Stimulated activated CD8-positive, alpha-beta memory T cell treated with anti-CD3 and anti-CD28 coated beads, Interleukin-12 subunit alpha, Interleukin-12 subunit beta, amount 100 ng/mL, for 24 hours (primary cell): ENCODE results near the gene PCDHGA4.
"Not testable (repeated sequence)": the region's sequence is repeated elsewhere in the genome, so short reads cannot be mapped to it uniquely, and the experiment has no call there.

Experiments used
- DNase-seq: peaks from one replicate; pipeline ENCODE4 v3.0.0-alpha.2; 2020; ENCODE audit errors: extremely low read depth

Gene PCDHGA4

GRCh38 chr5:141384471-141385267 is 29.8 kb downstream of the PCDHGA4 start:
- no peak for DNase-seq

GRCh38 chr5:141387557-141388311 is 32.9 kb downstream of the PCDHGA4 start, which contains the start of gene PCDHGB4:
Gene PCDHGB4 (plus strand): TSS chr5:141387698. CDS start chr5:141387885, 187 bp downstream.
- not testable (repeated sequence) for DNase-seq

- no peak for DNase-seq
Observed at GRCh38 chr5:141388661-141389060, 33.8 kb downstream of the PCDHGA4 start.

DNA sequence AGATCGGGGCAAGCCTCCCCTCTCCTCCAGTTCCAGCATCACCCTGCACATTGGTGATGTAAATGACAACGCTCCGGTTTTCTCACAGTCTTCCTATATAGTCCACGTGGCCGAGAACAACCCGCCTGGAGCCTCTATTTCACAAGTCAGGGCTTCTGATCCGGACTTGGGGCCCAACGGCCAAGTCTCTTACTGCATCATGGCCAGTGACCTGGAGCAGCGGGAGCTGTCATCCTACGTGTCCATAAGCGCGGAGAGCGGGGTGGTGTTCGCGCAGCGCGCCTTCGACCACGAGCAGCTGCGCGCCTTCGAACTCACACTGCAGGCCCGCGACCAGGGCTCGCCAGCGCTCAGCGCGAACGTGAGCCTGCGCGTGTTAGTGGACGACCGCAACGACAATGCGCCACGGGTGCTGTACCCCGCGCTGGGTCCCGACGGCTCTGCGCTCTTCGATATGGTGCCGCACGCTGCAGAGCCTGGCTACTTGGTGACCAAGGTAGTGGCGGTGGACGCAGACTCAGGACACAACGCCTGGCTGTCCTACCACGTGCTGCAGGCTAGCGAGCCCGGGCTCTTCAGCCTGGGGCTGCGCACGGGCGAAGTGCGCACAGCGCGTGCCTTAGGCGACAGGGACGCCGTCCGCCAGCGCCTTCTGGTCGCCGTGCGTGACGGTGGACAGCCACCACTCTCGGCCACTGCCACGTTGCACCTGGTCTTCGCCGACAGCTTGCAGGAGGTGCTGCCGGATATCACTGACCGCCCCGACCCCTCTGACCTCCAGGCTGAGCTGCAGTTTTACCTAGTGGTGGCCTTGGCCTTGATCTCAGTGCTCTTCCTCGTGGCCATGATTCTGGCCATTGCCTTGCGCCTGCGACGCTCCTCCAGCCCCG is 34.6 kb downstream of the PCDHGA4 start:
- no peak for DNase-seq

DNA sequence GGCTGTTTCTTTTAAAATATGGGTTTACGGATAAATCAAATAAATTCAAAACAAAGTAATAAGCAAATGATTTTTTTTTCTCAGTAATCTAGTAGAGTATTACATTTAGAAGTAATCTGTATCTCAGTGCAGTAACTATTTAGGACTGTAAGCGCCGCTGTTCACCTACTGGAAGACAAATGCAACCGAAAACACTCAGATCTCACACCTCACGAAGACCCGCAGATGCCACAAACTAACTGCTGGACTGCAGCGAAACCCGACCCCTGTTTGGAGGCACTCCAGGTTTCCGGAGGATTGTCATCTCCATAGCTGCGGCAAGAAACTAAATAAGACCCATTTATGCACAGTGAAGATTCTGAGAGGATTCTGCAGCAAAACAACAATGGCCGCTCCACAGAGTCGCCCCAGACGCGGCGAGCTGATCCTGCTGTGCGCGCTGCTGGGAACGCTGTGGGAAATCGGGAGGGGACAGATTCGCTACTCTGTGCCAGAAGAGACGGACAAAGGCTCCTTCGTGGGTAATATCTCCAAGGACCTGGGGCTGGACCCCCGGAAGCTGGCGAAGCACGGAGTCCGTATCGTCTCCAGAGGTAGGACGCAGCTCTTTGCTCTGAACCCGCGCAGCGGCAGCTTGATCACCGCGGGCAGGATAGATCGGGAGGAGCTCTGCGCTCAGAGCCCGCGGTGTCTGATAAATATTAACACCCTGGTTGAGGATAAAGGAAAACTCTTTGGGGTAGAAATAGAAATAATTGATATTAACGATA is 37.8 kb downstream of the PCDHGA4 start, which contains the start of gene PCDHGA8:
PCDHGA8 (plus strand) TSS at position 205 of the 770 bp plus-strand sequence; CDS start at position 386, 181 bp downstream.
- DNase-seq: no peak

GRCh38 chr5:141393267-141393666 is 38.4 kb downstream of the PCDHGA4 start:
- no peak for DNase-seq

GRCh38 chr5:141394401-141395187 is 39.8 kb downstream of the PCDHGA4 start:
- not testable (repeated sequence) for DNase-seq

GRCh38 chr5:141397756-141398551 is 43.1 kb downstream of the PCDHGA4 start, which contains the start of gene PCDHGB5:
Gene PCDHGB5 (plus strand): TSS chr5:141397947. CDS start chr5:141398128, 181 bp downstream.
- not testable (repeated sequence) for DNase-seq

GRCh38 chr5:141398608-141399007 is 43.8 kb downstream of the PCDHGA4 start:
- no peak for DNase-seq

GRCh38 chr5:141399555-141400258 is 44.9 kb downstream of the PCDHGA4 start:
- no peak for DNase-seq

DNA sequence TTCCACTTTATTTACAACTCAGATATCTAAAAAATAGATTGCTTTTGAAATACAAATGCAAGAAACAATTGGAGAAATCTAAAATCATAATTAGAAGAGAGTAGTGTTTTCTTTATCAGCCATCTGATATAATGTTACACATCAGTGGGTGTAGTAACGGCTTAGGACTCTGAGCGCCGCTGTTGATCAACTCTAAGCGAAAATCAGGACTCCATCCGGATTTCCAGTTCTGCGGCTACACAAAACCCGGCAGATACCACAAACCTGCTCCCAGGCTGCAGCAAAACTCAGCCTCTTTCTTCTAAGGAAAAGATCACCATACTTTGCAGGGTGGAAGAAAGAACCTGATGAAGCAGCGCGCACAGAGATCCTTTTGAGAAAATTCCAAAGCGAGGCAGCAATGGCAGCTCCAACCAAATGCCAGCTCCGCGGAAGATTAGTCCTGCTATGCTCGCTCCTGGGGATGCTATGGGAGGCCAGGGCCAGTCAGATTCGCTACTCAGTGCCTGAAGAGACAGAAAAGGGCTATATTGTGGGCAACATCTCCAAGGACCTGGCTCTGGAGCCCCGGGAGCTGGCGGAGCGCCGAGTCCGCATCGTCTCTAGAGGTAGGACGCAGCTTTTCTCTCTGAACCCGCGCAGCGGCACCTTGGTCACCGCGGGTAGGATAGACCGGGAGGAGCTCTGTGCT is 47.9 kb downstream of the PCDHGA4 start, which contains the start of gene PCDHGA9:
PCDHGA9 (plus strand) TSS at position 226 of the 691 bp plus-strand sequence; CDS start at position 401, 175 bp downstream.
- no peak for DNase-seq

GRCh38 chr5:141403387-141403786 is 48.6 kb downstream of the PCDHGA4 start:
- DNase-seq: no peak
